Activated T-helper 2 cell treated with anti-CD3 and anti-CD28 coated beads, Interferon-gamma antibody, Interleukin-2, Interleukin-4, amounts not matched to agents 10 μg/mL and 5 μg/mL and 100 μg/mL, durations not matched to agents 14 hours and 24 hours and 36 hours (primary cell): ENCODE results near the gene FAM83G. TPM values are rescaled to one million over a fixed set of nuclear protein-coding genes. Genes with fewer than 3 reads are reported as not detected.
"Not testable (repeated sequence)": the region's sequence is repeated elsewhere in the genome, so short reads cannot be mapped to it uniquely, and the experiment has no call there.

Experiments used
- DNase-seq: peaks from one replicate; pipeline ENCODE4 v3.0.0; 2021; ENCODE audit warnings: low spot score
- H3K27ac Mint-ChIP-seq: one replicate; pipeline ENCODE4 v1.8.0; 2021; ENCODE audit warnings: mixed read lengths
- H3K27me3 Mint-ChIP-seq: one replicate; pipeline ENCODE4 v1.8.0; 2021; ENCODE audit warnings: low read depth, mixed read lengths
- H3K36me3 Mint-ChIP-seq: one replicate; pipeline ENCODE4 v1.8.0; 2021; ENCODE audit warnings: low read depth, mixed read lengths
- H3K4me1 Mint-ChIP-seq: one replicate; pipeline ENCODE4 v1.8.0; 2021; ENCODE audit warnings: low read depth, mixed read lengths
- H3K4me3 Mint-ChIP-seq: one replicate; pipeline ENCODE4 v1.8.0; 2021; ENCODE audit warnings: low read depth, mild to moderate bottlenecking, moderate library complexity, mixed read lengths
- H3K9me3 Mint-ChIP-seq: one replicate; pipeline ENCODE4 v1.8.0; 2021; ENCODE audit warnings: mixed read lengths
- intact Hi-C: fragments of 100-400 bp; cut with micrococcal nuclease; formaldehyde crosslinking; loops from one replicate; pipeline ENCODE4 v1.15.1; 2023
- total RNA-seq: library from RNA; stranded (reverse); gene quantifications from 2 replicates; pipeline ENCODE4 v1.2.3, GENCODE V29; 2022

Gene FAM83G
- total RNA-seq, 1 donor from 2014 or later, result 14.0 TPM

DNA sequence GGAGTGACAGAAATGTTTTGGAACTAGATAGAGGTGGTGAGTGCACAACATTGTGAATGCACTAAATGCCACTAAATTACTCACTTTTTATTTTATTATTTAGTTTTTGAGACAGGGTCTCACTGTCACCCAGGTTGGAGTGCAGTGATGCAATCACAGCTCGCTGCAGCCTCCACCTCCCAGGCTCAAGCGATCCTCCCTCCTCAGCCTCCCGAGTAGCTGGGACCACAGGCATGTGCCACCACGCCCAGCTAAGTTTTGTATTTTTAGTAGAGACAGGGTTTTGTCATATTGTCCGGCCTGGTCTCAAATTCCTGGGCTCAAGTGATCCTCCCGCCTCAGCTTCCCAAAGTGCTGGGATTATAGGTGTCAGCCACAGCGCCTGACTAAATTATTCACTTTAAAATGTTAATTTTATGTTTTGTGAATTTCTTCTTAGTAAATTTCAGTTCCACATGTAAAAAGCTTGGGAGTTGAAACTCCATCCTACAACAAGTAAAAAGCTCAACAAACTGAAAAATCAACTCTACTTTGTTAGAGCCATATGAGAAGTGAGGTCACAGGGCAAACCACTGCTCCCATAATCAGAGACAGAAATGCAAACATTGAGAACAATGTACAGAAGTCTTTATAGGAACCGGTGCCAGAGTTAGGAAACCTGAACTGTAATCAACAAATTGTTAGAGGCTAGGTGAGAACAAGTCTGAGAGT, 66.4 kb downstream of the FAM83G start:
- H3K27ac Mint-ChIP-seq, result no peak overlapping the region
- no peak overlapping the region for H3K4me3 Mint-ChIP-seq
- peaks cover 19% of the 10 kb centered on the region for H3K27me3 Mint-ChIP-seq
- peaks cover 10% of the 10 kb centered on the region for H3K4me1 Mint-ChIP-seq
- H3K36me3 Mint-ChIP-seq, result peaks cover 8% of the 10 kb centered on the region
- no peaks in the 10 kb centered on the region for H3K9me3 Mint-ChIP-seq
- intact Hi-C loops, result no loop called here
- DNase-seq, result no peak

DNA sequence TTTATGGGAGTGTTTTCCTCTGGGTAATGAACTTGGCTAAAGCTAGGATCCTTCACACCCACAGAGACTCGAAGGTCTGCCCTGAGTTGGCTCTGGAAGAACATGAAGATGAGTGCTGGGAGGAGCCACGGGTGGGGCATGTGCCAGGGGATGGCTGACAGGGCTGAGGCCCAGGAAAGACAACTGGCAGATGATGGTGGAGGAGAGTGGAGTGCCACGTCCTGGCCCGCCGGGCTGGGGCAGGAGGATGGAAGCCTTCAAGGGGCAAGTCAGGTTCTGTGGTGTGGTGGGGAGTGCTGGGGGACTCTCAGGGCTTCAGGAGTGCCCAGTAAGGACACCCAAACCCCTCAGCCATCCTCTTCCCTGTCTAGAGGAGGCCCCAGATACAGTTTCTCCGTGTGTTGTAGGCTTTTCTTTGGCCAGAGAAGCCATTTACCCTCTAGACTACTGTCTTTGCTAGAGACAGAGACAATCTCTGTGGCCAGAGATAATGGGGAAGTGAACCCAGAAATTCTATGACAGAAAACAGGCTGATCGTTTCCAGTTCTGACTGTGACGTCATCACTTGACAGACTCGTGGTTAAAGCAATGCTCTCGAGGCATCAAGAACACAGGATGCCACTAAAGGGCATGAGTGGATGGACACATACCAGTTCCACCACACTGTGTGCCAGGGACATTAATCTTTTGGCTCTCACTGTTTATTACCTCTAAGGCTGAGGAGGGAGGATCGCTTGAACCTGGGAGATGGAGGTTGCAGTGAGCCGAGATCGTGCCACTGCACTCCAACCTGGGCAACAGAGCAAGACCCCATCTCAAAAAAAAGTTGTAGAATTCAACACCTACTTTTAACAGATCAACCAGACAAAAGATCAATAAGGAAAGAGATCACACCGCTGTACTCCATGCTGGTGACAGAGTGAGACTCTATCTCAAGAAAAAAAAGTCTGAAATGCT, 71.2 kb downstream of the FAM83G start:
- H3K9me3 Mint-ChIP-seq, result no peaks in the 10 kb centered on the region
- intact Hi-C loops, result no loop called here
- H3K4me1 Mint-ChIP-seq, result peaks cover 20% of the 10 kb centered on the region
- H3K27ac Mint-ChIP-seq, result peak overlapping the region; percentile 38
- H3K4me3 Mint-ChIP-seq, result no peak overlapping the region
- H3K27me3 Mint-ChIP-seq, result peaks cover 4% of the 10 kb centered on the region
- H3K36me3 Mint-ChIP-seq, result peaks cover 42% of the 10 kb centered on the region
- no peak for DNase-seq

DNA sequence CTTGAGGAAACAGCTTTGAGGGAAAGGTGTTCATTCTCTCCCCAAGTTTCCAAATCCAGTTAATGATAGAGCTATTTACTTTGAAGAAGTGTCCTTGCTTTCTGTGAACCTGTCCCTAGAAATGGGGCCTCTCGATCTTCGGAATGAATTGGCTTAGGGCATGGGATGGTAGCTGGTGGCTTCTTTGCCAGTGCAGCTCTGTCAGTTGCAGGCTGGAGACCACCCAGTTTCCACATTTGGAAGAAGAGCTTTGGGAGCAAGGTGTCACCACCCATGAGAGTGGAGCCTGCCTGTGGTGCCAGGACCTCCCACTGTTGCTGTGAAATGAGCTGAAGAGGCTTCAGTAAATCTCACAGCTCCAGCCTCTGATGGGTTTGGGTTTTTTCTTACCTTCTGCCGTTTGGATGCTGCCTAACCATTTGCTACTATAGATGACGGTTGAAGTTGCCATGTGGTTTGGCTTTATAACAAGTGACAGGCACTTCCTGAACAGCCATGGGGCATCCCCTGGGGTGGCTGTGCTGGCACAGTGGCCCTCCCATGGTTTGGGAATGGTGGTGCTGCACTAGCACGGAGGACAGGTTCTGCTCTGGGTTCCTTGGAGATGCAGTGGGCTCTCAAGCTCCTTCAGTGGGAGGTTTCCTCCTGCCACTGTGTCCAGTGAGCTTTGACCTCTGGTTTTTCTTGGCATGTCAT, 72.1 kb downstream of the FAM83G start:
- Mint-ChIP-seq H3K27me3 (peaks cover 4% of the 10 kb centered on the region), H3K9me3 (no peaks in the 10 kb centered on the region), H3K4me3 (no peak overlapping the region), H3K36me3 (peaks cover 45% of the 10 kb centered on the region), H3K27ac (peak overlapping the region; percentile 18), H3K4me1 (peaks cover 20% of the 10 kb centered on the region)
- DNase-seq, result no peak
- intact Hi-C loops, result no loop called here

DNA sequence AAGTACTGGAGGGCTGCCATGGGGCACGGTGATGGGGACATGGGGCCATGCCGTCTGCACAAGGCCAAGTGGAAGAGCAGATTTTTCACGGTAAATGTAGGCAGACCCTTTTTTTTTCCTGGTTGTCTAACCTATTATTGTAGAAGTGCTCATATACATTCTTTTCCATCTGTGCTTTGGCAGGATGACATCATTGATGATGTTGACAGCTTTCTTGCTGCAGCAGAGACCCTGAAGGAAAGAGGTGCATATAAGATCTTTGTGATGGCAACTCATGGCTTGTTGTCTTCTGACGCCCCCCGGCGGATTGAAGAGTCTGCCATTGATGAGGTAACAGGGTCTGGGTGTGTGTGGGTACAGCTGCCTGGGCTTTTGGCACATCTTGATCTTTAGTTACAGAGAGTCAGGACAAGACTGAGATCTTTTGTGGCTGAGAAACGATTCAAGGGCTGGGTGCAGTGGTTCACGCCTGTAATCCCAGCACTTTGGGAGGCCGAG, 75.9 kb downstream of the FAM83G start:
- peaks cover 30% of the 10 kb centered on the region for H3K4me1 Mint-ChIP-seq
- intact Hi-C loops, result no loop called here
- H3K36me3 Mint-ChIP-seq, result peaks cover 61% of the 10 kb centered on the region
- no peak overlapping the region for H3K4me3 Mint-ChIP-seq
- DNase-seq, result no peak
- no peaks in the 10 kb centered on the region for H3K27me3 Mint-ChIP-seq
- no peaks in the 10 kb centered on the region for H3K9me3 Mint-ChIP-seq
- H3K27ac Mint-ChIP-seq, result no peak overlapping the region

DNA sequence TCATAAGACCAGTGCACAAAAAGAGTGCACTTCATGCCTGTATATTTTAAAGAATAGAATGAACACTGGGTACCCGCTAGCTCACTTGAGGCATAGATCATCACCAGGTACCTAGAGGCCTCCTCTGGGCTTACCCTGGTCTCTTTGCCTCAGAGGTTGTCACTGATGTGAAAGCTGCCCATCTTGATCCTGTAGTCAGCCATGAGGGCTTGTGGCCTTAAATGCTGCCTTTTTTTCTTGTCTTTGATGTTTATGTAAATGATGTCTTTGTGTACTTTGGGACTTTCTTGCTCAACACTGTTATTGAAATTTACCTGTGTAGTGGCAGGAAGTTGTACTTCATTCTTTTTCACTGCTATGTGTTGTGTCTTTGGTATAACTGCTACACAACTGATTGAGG, 79.4 kb downstream of the FAM83G start:
- no peak for DNase-seq
- intact Hi-C loops, result no loop called here
- Mint-ChIP-seq H3K36me3 (peaks cover 46% of the 10 kb centered on the region), H3K4me3 (no peak overlapping the region), H3K4me1 (peaks cover 34% of the 10 kb centered on the region), H3K9me3 (no peaks in the 10 kb centered on the region), H3K27me3 (no peaks in the 10 kb centered on the region), H3K27ac (peak overlapping the region; percentile 7)

DNA sequence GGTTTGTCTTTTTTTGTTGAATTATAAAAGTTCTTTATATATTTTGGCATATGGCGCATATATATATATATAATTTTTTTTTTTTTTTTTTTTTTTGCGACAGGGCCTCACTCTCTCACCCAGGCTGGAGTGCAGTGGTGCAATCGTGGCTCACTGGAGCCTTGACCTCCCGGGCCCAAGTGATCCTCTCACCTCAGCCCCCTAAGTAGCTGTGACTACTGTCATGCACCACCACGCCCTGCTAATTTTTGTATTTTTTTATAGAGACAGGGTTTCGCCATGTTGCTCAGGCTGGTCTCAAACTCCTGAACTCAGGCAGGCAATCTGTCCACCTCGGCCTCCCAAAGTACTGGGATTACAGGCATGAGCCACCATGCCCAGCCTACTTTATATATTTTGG, 82.0 kb downstream of the FAM83G start:
- intact Hi-C loops, result loop anchor here (1.0 kb wide), 1 partner anchor 22 kb away; no protein-coding TSS in a partner anchor
- not testable (repeated sequence) for H3K4me3 Mint-ChIP-seq, H3K27me3 Mint-ChIP-seq, DNase-seq, H3K9me3 Mint-ChIP-seq
- H3K36me3 Mint-ChIP-seq, result peaks cover 47% of the 10 kb centered on the region
- H3K27ac Mint-ChIP-seq, result peak overlapping the region; percentile 89
- H3K4me1 Mint-ChIP-seq, result peaks cover 52% of the 10 kb centered on the region

DNA sequence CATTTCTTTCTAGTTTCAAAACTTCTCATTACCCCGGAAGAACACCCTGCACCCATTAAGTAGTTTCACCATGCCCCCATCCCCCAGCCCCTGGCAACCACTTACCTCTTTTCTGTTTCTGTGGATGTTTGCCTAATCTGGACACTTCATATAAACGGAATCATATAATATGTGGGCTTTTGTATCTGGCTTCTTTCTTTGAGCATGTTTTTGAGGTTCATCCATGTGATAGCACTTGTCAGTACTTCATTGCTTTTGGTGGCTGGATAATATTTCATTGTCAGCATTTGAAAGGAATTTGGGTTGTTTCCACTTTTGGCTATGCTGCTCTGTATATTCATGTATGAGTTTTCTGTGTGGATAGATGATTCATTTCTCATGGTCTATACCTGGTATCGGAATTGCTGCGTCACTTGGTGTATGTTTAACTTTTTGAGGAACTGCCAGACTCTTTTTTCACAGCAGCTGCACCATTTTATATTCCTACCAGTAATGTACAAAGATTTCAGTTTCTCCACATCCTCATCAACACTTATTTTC, 82.6 kb downstream of the FAM83G start:
- DNase-seq, result no peak
- Mint-ChIP-seq H3K36me3 (peaks cover 46% of the 10 kb centered on the region), H3K9me3 (no peaks in the 10 kb centered on the region), H3K27me3 (no peaks in the 10 kb centered on the region), H3K4me3 (peak overlapping the region; percentile 63), H3K4me1 (peaks cover 54% of the 10 kb centered on the region), H3K27ac (peak overlapping the region; percentile 89)
- intact Hi-C loops, result loop anchor here (1.0 kb wide), 2 partner anchors 22 to 62 kb away; no protein-coding TSS in a partner anchor

DNA sequence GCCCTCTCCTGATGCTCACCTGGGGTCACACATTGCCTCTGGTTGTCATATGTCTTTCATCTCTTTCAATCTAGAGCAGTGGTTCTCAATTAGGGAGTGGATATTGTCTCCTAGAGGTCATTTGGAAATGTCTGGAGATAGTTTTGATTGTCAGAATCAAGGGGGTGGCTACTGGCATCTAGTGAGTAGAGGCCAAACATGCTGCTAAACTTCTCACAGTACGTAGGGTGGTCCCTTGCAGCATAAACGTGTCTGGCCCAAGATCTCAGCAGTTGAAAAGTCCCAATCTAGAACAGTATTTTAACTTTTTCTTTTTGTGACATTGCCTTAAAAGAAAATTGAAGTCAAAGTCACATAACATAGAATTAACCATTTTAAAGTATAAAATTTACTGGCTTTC, 83.1 kb downstream of the FAM83G start:
- Mint-ChIP-seq H3K27me3 (no peaks in the 10 kb centered on the region), H3K36me3 (peaks cover 47% of the 10 kb centered on the region), H3K27ac (peak overlapping the region; percentile 89), H3K4me3 (peak overlapping the region; percentile 20), H3K4me1 (peaks cover 55% of the 10 kb centered on the region), H3K9me3 (no peaks in the 10 kb centered on the region)
- no peak for DNase-seq
- intact Hi-C loops, result loop anchor here (1.0 kb wide), 1 partner anchor 61 kb away; no protein-coding TSS in a partner anchor

DNA sequence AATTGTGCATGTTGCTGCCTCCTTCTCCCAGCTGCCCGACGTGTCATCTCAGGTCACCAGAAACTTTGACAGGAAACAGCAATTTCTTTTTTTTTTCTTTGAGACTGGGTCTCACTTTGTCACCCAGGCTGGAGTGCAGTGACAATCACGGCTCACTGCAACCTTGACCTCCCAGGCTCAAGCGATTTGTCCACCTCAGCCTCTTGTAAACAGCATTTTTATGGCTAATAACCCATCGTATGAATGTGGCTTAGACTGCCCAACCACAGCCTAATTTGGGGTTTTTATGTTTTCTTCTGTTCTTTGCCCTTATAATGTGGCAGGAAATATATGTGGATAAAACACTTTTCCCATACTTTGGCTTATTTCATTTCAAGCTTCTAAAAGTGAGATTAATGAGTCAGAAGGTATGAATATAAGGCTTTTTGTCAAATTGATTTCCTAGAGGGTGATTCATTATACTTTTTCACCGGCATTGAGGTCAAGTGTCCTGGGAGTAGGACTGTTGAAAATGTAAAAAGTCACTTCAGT, 83.6 kb downstream of the FAM83G start:
- peak overlapping the region; percentile 20 for H3K4me3 Mint-ChIP-seq
- no peak for DNase-seq
- intact Hi-C loops, result loop anchor here (1.0 kb wide), 1 partner anchor 61 kb away; no protein-coding TSS in a partner anchor

DNA sequence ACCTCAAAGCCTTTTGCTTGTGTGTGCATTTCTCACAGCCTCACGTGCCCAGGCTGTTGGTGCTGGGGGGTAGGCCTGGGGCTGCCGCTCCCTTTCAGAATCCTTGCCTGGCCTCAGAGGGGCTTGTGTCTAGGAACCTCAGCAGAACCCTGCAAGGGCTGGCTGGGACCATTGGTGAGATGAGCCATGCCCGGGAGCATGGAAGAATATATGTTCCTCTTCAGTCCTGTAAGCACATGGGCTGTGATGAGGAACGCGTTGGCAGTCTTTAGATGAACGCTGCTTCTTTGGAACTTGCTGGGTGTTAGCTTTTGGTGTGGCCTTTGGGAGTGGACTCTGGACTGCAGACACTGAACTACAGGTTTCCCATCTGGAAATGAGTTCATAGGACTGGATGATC, 84.6 kb downstream of the FAM83G start:
- DNase-seq, result no peak
- no peak overlapping the region for H3K4me3 Mint-ChIP-seq
- intact Hi-C loops, result no loop called here
- peaks cover 52% of the 10 kb centered on the region for H3K36me3 Mint-ChIP-seq
- H3K4me1 Mint-ChIP-seq, result peaks cover 48% of the 10 kb centered on the region
- no peaks in the 10 kb centered on the region for H3K9me3 Mint-ChIP-seq
- no peaks in the 10 kb centered on the region for H3K27me3 Mint-ChIP-seq
- peak overlapping the region; percentile 67 for H3K27ac Mint-ChIP-seq

More for the DNA sequence above, 83.6 kb downstream of the FAM83G start:
- peak overlapping the region; percentile 89 for H3K27ac Mint-ChIP-seq
- H3K36me3 Mint-ChIP-seq, result peaks cover 51% of the 10 kb centered on the region
- no peaks in the 10 kb centered on the region for H3K27me3 Mint-ChIP-seq
- H3K4me1 Mint-ChIP-seq, result peaks cover 55% of the 10 kb centered on the region
- H3K9me3 Mint-ChIP-seq, result no peaks in the 10 kb centered on the region
